HL-60/S4 treated with retinoic acid at 250 ng/mL for 4 days and 3 days (cell line): Measurements from ENCODE around the gene TMEM175.
"Not testable (repeated sequence)": the region's sequence is repeated elsewhere in the genome, so short reads cannot be mapped to it uniquely, and the experiment has no call there.

ENCODE experiments used
- in situ Hi-C: fragments of 300-500 bp; cut with MboI; formaldehyde crosslinking; loops from 2 replicates; pipeline ENCODE4 v1.7.0; 2022; ENCODE audit warnings: low sequenced_read_pairs

The TMEM175 gene

DNA sequence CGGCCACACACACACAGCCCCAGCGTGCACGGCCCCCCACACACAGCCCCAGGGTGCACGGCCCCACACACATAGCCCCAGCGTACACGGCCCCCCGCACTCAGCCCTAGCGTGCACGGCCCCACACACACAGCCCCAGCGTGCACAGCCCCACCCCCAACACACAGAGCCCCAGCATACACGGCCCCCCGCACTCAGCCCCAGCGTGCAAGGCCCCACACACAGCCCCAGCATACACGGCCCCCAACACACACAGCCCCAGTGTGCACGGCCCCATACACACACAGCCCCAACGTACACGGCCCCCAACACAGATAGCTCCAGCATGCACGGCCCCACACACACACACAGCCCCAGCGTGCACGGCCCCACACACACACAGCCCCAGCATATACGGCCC lies 17.7 kb upstream of the TMEM175 start:
- in situ Hi-C loops, result no loop called here

- in situ Hi-C loops, result no loop called here
Measured at GRCh38 chr4:915041-915474, 17.2 kb upstream of the TMEM175 start.

DNA sequence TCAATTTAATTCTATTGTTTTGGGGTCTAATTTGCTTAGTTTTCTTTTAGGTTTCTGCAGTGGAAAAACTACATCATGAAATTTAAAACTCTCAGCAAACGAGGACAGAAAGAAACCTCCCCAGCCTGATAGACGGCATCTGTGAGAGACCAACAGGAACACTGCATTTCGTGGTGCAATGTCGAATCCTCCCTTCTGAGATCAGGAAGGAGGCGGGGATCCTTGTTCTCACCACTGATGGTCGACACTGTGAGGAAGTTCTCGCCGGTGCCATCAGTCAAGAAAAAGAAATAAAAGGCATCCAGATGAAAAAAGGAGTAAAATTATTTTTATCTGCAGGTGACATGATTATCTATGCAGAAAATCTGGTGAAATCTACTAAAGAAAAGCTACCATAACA lies 16.7 kb upstream of the TMEM175 start:
- in situ Hi-C loops, result no loop called here

- in situ Hi-C loops, result no loop called here
Measured at GRCh38 chr4:917466-917865, 14.8 kb upstream of the TMEM175 start.

GRCh38 chr4:917992-918391 lies 14.3 kb upstream of the TMEM175 start:
- in situ Hi-C loops, result no loop called here

GRCh38 chr4:918591-918990 lies 13.7 kb upstream of the TMEM175 start:
- in situ Hi-C loops, result not testable (repeated sequence)

- in situ Hi-C loops, result not testable (repeated sequence)
Measured at GRCh38 chr4:919004-919680, 13.1 kb upstream of the TMEM175 start.

DNA sequence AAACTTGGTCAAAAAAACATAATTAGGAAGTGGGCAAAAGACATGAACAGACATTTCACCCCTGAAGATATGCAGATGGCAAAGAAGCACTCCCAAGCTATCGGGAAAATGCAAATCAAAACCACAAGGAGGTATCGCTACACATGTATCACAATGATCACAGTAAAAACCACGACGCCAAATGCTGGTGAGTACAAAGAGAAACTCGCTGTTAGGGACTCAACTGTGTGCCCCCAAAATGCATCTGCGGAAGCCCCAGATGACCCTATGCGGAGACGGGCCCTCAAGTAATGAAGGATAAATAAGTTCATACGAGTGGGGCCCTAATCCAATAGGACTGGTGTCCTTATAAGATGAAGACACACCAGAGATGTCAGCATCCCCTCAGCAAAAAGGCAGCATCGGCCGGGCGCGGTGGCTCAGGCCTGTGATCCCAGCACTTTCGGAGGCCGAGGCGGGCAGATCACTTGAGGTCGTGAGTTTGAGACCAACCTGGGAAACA lies 10.4 kb upstream of the TMEM175 start:
- in situ Hi-C loops, result no loop called here

GRCh38 chr4:924107-925096 lies 7.9 kb upstream of the TMEM175 start:
- in situ Hi-C loops, result no loop called here

GRCh38 chr4:925171-925570 lies 7.1 kb upstream of the TMEM175 start:
- in situ Hi-C loops, result no loop called here

- in situ Hi-C loops, result no loop called here
Measured at GRCh38 chr4:925771-926500, 6.3 kb upstream of the TMEM175 start.

DNA sequence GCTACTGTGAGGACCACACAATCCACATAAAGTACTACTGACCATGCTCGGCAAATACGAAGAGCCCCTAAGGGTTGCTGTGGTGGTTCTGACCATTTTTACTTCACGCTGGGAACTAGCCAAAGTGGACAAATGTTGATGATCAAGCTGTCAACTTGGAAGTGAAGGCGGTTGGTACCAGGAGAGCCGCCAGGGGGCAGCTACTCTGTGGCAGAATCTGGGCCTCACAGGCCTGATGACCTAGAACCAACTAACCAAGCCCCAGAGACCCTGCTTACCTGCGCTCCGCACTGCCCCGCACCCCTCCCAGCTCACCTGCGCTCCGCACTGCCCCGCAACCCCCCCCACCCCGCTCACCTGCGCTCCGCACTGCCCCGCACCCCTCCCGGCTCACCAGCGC lies 5.7 kb upstream of the TMEM175 start:
- in situ Hi-C loops, result no loop called here

GRCh38 chr4:927566-927965 lies 4.7 kb upstream of the TMEM175 start:
- in situ Hi-C loops, result not testable (repeated sequence)

DNA sequence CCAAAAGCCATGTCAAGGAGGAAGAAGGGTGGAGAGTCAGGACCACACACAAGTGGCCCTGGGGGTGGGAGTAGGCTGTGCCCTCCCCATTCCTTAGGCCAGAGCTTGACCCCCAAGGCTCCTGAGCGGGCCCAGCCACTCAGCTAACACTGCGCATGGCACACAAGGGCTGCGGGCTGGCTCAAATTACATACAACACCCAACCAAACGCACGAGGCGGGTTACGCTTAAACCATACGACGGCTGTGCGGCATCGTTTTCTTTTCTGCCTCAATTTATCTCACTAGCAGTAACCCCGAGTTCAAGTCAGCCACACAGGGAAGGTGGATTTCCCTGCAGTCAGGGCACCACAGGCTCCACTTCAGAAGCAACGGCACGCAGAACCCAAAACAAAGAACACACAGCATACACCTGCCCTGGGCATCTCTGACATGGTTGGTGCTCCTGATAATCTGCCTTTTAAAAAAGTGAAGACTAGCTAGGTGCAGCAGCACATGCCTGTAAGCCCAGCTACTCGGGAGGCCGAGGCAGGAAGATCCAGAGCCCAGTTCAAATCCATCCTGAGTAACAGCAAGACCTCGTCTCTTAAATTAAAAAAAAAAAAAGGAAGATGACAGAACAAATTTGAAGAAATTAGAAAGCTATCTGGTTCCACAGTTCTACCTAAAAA lies 3.0 kb upstream of the TMEM175 start:
- in situ Hi-C loops, result no loop called here

- in situ Hi-C loops, result no loop called here
Measured at GRCh38 chr4:930028-930551, 2.2 kb upstream of the TMEM175 start.

DNA sequence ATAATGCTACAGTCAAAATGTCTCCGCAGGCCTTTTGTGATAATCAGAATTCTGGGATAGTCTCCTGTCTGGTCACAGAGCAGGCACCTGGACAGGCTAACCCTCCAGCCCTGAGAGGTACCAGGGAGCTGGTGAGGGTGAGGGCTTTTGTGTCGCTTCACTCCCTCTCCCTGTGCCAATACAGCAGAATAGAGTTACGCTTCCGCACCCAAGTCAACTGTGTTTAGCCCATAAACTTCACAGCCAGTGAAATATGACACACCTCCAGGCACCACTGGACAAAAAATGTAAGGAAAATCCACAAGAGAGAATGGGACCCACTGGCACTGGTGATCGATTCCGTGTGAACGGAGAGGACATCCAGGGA lies 1.4 kb upstream of the TMEM175 start:
- in situ Hi-C loops, result no loop called here

- in situ Hi-C loops, result no loop called here
Measured at GRCh38 chr4:931194-931959, 883 bp upstream of the TMEM175 start.

DNA sequence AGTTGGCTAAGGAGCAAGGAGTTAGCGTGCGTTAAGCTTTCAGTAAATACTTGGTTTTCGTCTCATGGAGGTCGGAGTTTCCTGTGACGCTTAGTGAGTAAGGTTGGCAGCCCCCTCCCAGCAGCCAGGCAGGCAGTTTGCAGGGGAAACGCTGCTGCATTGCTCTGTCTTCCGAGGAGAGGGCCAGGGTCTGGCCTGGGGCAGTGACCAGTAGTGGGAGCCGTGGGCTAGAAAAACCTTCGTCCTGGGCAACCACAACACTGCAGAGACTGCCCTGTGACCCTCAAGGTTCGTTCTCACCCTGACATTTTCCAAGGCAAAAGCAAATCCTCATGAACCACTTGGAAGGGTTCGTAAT lies 432 bp downstream of the TMEM175 start:
- in situ Hi-C loops, result no loop called here

GRCh38 chr4:939508-939907 lies 7.2 kb downstream of the TMEM175 start:
- in situ Hi-C loops, result not testable (repeated sequence)
